ENCODE results near the gene LST1.

LST1 gene

DNA sequence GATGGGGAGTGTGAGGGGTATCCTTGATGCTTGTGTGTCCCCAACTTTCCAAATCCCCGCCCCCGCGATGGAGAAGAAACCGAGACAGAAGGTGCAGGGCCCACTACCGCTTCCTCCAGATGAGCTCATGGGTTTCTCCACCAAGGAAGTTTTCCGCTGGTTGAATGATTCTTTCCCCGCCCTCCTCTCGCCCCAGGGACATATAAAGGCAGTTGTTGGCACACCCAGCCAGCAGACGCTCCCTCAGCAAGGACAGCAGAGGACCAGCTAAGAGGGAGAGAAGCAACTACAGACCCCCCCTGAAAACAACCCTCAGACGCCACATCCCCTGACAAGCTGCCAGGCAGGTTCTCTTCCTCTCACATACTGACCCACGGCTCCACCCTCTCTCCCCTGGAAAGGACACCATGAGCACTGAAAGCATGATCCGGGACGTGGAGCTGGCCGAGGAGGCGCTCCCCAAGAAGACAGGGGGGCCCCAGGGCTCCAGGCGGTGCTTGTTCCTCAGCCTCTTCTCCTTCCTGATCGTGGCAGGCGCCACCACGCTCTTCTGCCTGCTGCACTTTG lies 10.7 kb upstream of the LST1 start, which contains the start of gene TNF:
TNF (plus strand) TSS at position 231 of the 567 bp plus-strand sequence; CDS start at position 408, 177 bp downstream.
- peak within 1 kb of the TSS; percentile 49 for H3K27ac ChIP-seq (ENCODE audit: low read length)
- H3K4me1 ChIP-seq (ENCODE audit: control insufficient read depth, insufficient read depth, low read length) = peaks cover 3% of the 10 kb centered on the region
- H3K27me3 ChIP-seq (ENCODE audit: control insufficient read depth in 1 of 2, insufficient read depth in 2 of 2, low read length in 2 of 2) = no peaks in the 10 kb centered on the region
- peak within 1 kb of the TSS; percentile 42 to 60 for H3K9ac ChIP-seq (ENCODE audit: low read length in 2 of 2)
- H3K9me3 ChIP-seq (ENCODE audit: control insufficient read depth in 2 of 2, low read length in 2 of 2) = no peaks in the 10 kb centered on the region
- H3K4me3 ChIP-seq (ENCODE audit: low read length in 2 of 2) = peak within 1 kb of the TSS; percentile 56 to 64
- no peaks in the 10 kb centered on the region for H3K36me3 ChIP-seq (ENCODE audit: control insufficient read depth in 2 of 2, insufficient read depth in 2 of 2, low read length in 2 of 2)

DNA sequence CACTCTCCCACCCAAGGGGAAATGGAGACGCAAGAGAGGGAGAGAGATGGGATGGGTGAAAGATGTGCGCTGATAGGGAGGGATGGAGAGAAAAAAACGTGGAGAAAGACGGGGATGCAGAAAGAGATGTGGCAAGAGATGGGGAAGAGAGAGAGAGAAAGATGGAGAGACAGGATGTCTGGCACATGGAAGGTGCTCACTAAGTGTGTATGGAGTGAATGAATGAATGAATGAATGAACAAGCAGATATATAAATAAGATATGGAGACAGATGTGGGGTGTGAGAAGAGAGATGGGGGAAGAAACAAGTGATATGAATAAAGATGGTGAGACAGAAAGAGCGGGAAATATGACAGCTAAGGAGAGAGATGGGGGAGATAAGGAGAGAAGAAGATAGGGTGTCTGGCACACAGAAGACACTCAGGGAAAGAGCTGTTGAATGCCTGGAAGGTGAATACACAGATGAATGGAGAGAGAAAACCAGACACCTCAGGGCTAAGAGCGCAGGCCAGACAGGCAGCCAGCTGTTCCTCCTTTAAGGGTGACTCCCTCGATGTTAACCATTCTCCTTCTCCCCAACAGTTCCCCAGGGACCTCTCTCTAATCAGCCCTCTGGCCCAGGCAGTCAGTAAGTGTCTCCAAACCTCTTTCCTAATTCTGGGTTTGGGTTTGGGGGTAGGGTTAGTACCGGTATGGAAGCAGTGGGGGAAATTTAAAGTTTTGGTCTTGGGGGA lies 10.0 kb upstream of the LST1 start:
- Histone ChIP-seq H3K27me3 (ENCODE audit: control insufficient read depth in 1 of 2, insufficient read depth in 2 of 2, low read length in 2 of 2) (no peaks in the 10 kb centered on the region), H3K4me1 (ENCODE audit: control insufficient read depth, insufficient read depth, low read length) (peaks cover 10% of the 10 kb centered on the region), H3K4me3 (ENCODE audit: low read length in 2 of 2) (peak overlapping the region; percentile 56 to 64), H3K9me3 (ENCODE audit: control insufficient read depth in 2 of 2, low read length in 2 of 2) (no peaks in the 10 kb centered on the region), H3K36me3 (ENCODE audit: control insufficient read depth in 2 of 2, insufficient read depth in 2 of 2, low read length in 2 of 2) (no peaks in the 10 kb centered on the region), H3K9ac (ENCODE audit: low read length in 2 of 2) (peak overlapping the region; percentile 42 to 60), H3K27ac (ENCODE audit: low read length) (peak overlapping the region; percentile 49)

DNA sequence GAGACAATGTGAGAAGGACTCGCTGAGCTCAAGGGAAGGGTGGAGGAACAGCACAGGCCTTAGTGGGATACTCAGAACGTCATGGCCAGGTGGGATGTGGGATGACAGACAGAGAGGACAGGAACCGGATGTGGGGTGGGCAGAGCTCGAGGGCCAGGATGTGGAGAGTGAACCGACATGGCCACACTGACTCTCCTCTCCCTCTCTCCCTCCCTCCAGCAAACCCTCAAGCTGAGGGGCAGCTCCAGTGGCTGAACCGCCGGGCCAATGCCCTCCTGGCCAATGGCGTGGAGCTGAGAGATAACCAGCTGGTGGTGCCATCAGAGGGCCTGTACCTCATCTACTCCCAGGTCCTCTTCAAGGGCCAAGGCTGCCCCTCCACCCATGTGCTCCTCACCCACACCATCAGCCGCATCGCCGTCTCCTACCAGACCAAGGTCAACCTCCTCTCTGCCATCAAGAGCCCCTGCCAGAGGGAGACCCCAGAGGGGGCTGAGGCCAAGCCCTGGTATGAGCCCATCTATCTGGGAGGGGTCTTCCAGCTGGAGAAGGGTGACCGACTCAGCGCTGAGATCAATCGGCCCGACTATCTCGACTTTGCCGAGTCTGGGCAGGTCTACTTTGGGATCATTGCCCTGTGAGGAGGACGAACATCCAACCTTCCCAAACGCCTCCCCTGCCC lies 9.0 kb upstream of the LST1 start:
- Histone ChIP-seq H3K27ac (ENCODE audit: low read length) (no peak overlapping the region), H3K9me3 (ENCODE audit: control insufficient read depth in 2 of 2, low read length in 2 of 2) (no peaks in the 10 kb centered on the region), H3K4me3 (ENCODE audit: low read length in 2 of 2) (peak overlapping the region in 1 of 2 donors; percentile 15), H3K27me3 (ENCODE audit: control insufficient read depth in 1 of 2, insufficient read depth in 2 of 2, low read length in 2 of 2) (no peaks in the 10 kb centered on the region), H3K9ac (ENCODE audit: low read length in 2 of 2) (no peak overlapping the region), H3K4me1 (ENCODE audit: control insufficient read depth, insufficient read depth, low read length) (peaks cover 17% of the 10 kb centered on the region), H3K36me3 (ENCODE audit: control insufficient read depth in 2 of 2, insufficient read depth in 2 of 2, low read length in 2 of 2) (no peaks in the 10 kb centered on the region)

DNA sequence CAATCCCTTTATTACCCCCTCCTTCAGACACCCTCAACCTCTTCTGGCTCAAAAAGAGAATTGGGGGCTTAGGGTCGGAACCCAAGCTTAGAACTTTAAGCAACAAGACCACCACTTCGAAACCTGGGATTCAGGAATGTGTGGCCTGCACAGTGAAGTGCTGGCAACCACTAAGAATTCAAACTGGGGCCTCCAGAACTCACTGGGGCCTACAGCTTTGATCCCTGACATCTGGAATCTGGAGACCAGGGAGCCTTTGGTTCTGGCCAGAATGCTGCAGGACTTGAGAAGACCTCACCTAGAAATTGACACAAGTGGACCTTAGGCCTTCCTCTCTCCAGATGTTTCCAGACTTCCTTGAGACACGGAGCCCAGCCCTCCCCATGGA lies 8.5 kb upstream of the LST1 start:
- H3K4me3 ChIP-seq (ENCODE audit: low read length in 2 of 2) = no peak overlapping the region

DNA sequence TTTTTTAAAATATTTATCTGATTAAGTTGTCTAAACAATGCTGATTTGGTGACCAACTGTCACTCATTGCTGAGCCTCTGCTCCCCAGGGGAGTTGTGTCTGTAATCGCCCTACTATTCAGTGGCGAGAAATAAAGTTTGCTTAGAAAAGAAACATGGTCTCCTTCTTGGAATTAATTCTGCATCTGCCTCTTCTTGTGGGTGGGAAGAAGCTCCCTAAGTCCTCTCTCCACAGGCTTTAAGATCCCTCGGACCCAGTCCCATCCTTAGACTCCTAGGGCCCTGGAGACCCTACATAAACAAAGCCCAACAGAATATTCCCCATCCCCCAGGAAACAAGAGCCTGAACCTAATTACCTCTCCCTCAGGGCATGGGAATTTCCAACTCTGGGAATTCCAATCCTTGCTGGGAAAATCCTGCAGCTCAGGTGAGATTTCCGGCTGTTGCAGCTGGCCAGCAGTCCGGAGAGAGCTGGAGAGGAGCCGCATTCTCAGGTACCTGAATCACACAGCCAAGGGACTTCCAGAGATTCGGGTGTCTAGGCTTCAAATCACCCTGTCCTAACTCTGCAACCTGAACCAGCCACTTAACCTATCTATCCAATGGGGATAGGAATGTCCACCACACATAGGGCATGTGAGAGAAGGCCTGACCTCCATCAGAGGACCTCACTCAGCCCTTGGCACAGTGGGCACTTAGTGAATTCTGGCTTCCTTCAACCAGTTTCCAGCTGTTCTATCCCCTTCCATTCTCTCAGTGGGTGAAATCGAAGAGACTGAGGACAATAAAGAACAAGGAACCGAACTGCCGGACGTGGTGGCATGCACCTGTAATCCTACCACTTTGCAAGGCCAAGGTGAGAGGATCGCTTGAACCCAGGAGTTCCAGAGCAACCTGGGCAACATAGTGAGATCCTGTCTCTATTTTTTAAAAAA lies 7.6 kb upstream of the LST1 start:
- no peak overlapping the region for H3K4me3 ChIP-seq (ENCODE audit: low read length in 2 of 2)
- H3K27me3 ChIP-seq (ENCODE audit: control insufficient read depth in 1 of 2, insufficient read depth in 2 of 2, low read length in 2 of 2) = no peaks in the 10 kb centered on the region
- no peaks in the 10 kb centered on the region for H3K36me3 ChIP-seq (ENCODE audit: control insufficient read depth in 2 of 2, insufficient read depth in 2 of 2, low read length in 2 of 2)
- peaks cover 19% of the 10 kb centered on the region for H3K4me1 ChIP-seq (ENCODE audit: control insufficient read depth, insufficient read depth, low read length)
- no peak overlapping the region for H3K27ac ChIP-seq (ENCODE audit: low read length)
- no peak overlapping the region for H3K9ac ChIP-seq (ENCODE audit: low read length in 2 of 2)
- H3K9me3 ChIP-seq (ENCODE audit: control insufficient read depth in 2 of 2, low read length in 2 of 2) = no peaks in the 10 kb centered on the region

More for the DNA sequence above, 8.5 kb upstream of the LST1 start:
- no peak overlapping the region for H3K27ac ChIP-seq (ENCODE audit: low read length)
- H3K4me1 ChIP-seq (ENCODE audit: control insufficient read depth, insufficient read depth, low read length) = peaks cover 19% of the 10 kb centered on the region
- H3K9ac ChIP-seq (ENCODE audit: low read length in 2 of 2) = no peak overlapping the region
- H3K36me3 ChIP-seq (ENCODE audit: control insufficient read depth in 2 of 2, insufficient read depth in 2 of 2, low read length in 2 of 2) = no peaks in the 10 kb centered on the region
- H3K9me3 ChIP-seq (ENCODE audit: control insufficient read depth in 2 of 2, low read length in 2 of 2) = no peaks in the 10 kb centered on the region
- H3K27me3 ChIP-seq (ENCODE audit: control insufficient read depth in 1 of 2, insufficient read depth in 2 of 2, low read length in 2 of 2) = no peaks in the 10 kb centered on the region

DNA sequence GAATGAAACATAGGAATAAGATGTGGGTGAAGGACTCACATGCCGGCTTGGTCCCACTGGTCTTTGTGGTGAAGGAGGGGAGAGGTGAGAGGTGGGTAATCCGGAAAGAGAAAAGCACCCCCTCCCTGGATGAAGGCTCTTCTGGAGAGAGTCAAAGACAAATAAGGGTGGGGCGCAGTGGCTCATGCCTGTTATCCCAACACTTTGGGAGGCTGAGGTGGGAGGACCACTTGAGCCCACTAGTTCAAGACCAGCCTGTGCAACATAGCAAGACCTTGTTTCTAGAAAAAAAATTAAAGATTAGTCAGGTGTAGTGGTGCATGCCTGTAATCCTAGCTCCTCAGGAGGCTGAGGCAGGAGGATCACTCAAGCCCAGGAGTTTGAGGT lies 7.0 kb upstream of the LST1 start:
- no peaks in the 10 kb centered on the region for H3K27me3 ChIP-seq (ENCODE audit: control insufficient read depth in 1 of 2, insufficient read depth in 2 of 2, low read length in 2 of 2)
- no peak overlapping the region for H3K9ac ChIP-seq (ENCODE audit: low read length in 2 of 2)
- H3K36me3 ChIP-seq (ENCODE audit: control insufficient read depth in 2 of 2, insufficient read depth in 2 of 2, low read length in 2 of 2) = no peaks in the 10 kb centered on the region
- no peak overlapping the region for H3K4me3 ChIP-seq (ENCODE audit: low read length in 2 of 2)
- H3K4me1 ChIP-seq (ENCODE audit: control insufficient read depth, insufficient read depth, low read length) = peaks cover 19% of the 10 kb centered on the region
- H3K27ac ChIP-seq (ENCODE audit: low read length) = no peak overlapping the region
- H3K9me3 ChIP-seq (ENCODE audit: control insufficient read depth in 2 of 2, low read length in 2 of 2) = no peaks in the 10 kb centered on the region

DNA sequence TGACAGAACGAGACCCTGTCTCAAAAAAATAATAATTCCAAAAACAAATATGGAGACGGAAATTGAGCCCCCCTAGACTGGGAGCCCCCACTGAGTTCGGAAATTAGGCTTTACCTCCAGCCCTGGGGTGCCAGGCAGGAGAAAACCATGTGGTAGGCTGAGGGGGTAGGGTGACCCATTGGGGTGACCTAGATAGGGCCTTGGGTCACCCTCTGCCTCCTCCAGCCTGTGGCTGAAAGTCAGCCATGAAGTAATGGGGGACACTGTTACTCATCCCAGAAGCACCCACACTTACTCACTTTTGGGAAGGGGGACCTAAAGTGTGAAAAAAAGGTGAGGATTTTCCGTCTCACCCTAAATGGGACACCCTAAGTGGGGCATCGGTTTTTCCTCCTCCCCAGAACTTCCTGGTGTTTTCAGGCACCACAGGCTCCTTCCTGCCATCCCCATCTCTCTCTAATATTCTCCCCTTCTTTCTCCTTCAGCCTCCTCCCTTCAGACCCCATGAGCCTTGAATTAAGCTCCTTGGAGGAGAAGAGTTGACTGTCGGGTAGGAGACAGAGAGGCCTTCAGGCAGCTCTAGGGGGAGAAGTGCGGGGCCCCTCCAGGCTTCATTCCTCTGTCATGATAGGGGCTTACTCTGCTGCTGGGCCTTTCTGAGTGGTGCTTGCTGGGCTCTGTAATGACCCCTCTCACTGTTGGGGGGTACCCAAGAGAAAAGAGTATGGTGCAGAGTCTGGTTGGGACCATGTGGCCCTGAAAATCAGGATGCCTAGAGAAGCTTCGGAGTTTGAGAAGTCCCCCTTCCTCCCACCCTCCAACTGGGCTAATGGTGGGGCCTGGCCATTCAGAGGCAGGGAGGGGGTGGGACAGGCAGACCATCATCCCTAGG lies 6.3 kb upstream of the LST1 start:
- peaks cover 19% of the 10 kb centered on the region for H3K4me1 ChIP-seq (ENCODE audit: control insufficient read depth, insufficient read depth, low read length)
- H3K9me3 ChIP-seq (ENCODE audit: control insufficient read depth in 2 of 2, low read length in 2 of 2) = no peaks in the 10 kb centered on the region
- H3K9ac ChIP-seq (ENCODE audit: low read length in 2 of 2) = peak overlapping the region in 1 of 2 donors; percentile 91
- peak overlapping the region; percentile 79 for H3K27ac ChIP-seq (ENCODE audit: low read length)
- H3K36me3 ChIP-seq (ENCODE audit: control insufficient read depth in 2 of 2, insufficient read depth in 2 of 2, low read length in 2 of 2) = no peaks in the 10 kb centered on the region
- no peaks in the 10 kb centered on the region for H3K27me3 ChIP-seq (ENCODE audit: control insufficient read depth in 1 of 2, insufficient read depth in 2 of 2, low read length in 2 of 2)
- peak overlapping the region; percentile 92 to 94 for H3K4me3 ChIP-seq (ENCODE audit: low read length in 2 of 2)

DNA sequence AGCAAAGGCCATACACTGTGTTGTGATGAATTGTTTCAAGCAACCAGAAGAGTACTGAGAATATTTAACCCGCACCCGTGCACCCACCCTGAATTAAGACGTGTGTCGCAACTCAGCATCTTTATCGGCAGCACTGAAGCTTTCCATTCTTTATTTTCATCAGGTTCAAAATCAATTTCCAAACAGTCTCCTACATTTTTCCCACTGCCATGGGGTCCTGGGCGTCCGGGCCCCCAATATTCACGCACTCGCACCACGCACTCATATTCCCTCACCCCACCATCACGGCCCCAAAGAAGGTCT lies 5.7 kb upstream of the LST1 start:
- peaks cover 19% of the 10 kb centered on the region for H3K4me1 ChIP-seq (ENCODE audit: control insufficient read depth, insufficient read depth, low read length)
- H3K9me3 ChIP-seq (ENCODE audit: control insufficient read depth in 2 of 2, low read length in 2 of 2) = no peaks in the 10 kb centered on the region
- H3K4me3 ChIP-seq (ENCODE audit: low read length in 2 of 2) = peak overlapping the region; percentile 92 to 94
- peak overlapping the region; percentile 88 to 91 for H3K9ac ChIP-seq (ENCODE audit: low read length in 2 of 2)
- H3K36me3 ChIP-seq (ENCODE audit: control insufficient read depth in 2 of 2, insufficient read depth in 2 of 2, low read length in 2 of 2) = no peaks in the 10 kb centered on the region
- no peaks in the 10 kb centered on the region for H3K27me3 ChIP-seq (ENCODE audit: control insufficient read depth in 1 of 2, insufficient read depth in 2 of 2, low read length in 2 of 2)
- H3K27ac ChIP-seq (ENCODE audit: low read length) = peak overlapping the region; percentile 79

DNA sequence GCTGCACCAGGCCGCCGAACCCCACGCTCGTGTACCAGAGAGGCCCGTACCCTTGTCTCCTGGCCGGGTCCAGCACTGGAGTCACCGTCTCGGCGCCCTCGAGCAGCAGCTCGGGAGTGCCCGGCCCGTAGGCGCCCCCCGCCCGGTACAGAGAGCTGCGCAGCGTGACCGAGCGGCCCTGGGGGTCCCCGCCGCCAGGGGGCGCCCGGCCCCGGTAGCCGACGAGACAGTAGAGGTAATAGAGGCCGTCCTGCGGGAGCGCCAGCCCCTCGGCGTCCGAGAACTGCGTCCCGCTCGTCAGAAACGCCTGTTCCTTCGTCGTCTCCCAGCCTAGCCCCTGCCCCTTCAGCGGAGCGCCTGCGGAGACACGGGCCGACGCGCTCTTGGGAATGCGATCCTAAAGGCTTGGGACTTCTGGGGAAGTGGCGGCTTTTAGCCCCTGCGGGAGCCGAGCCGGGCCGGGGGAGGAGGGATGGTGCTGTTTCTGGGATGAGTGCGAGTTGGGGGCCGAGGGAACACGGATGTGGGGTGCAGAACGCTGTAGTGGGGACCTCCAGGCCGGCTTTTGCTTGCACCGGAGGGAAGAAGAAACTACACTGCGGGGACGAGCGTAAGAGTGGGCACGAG lies 5.2 kb upstream of the LST1 start:
- Histone ChIP-seq H3K9me3 (ENCODE audit: control insufficient read depth in 2 of 2, low read length in 2 of 2) (no peaks in the 10 kb centered on the region), H3K4me1 (ENCODE audit: control insufficient read depth, insufficient read depth, low read length) (peaks cover 19% of the 10 kb centered on the region), H3K36me3 (ENCODE audit: control insufficient read depth in 2 of 2, insufficient read depth in 2 of 2, low read length in 2 of 2) (no peaks in the 10 kb centered on the region), H3K27me3 (ENCODE audit: control insufficient read depth in 1 of 2, insufficient read depth in 2 of 2, low read length in 2 of 2) (no peaks in the 10 kb centered on the region), H3K9ac (ENCODE audit: low read length in 2 of 2) (peak overlapping the region; percentile 88 to 91), H3K4me3 (ENCODE audit: low read length in 2 of 2) (peak overlapping the region; percentile 92 to 94), H3K27ac (ENCODE audit: low read length) (peak overlapping the region; percentile 79)
